ENCODE results near the gene SEMA3B.

The SEMA3B gene

DNA sequence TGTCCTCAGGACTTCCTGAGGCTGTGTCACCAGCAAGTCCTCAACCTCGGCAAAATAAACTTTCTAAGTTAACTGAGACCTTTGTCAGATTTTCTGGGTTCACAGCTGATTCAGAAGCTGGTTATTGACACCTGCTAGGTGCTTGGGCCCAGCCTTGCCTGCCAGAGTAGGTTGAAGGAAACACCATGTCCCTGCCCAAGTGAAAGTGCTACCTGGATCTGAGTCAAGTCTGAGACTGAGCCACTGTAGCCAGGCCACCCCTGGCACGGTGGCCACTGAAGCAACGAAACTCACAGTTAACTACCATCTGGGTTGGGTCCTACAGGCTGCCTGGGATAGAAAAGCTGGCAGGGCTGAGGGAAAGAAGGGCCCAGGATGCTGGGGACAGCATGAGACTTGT lies 45.4 kb downstream of the SEMA3B start:
- ATAC-seq, result no peak
- TF ChIP-seq ZNF565 (CRISPR knock-in tag; conservative IDR thresholded peaks at IDR 0.05; ENCODE audit: low read depth), result no peak
- TF ChIP-seq ESRRG (CRISPR knock-in tag; IDR thresholded peaks at IDR 0.05), result no peak
- no peak for TF ChIP-seq RARB (CRISPR knock-in tag; IDR thresholded peaks at IDR 0.05)
- no peak for TF ChIP-seq ISL1 (CRISPR knock-in tag; IDR thresholded peaks at IDR 0.05)
- no peak for TF ChIP-seq PPARA (CRISPR knock-in tag; IDR thresholded peaks at IDR 0.05; ENCODE audit: borderline replicate concordance)
- no peak for TF ChIP-seq BACH2 (CRISPR knock-in tag; IDR thresholded peaks at IDR 0.05; ENCODE audit: borderline replicate concordance)
- TF ChIP-seq CSRNP3 (CRISPR knock-in tag; IDR thresholded peaks at IDR 0.05), result no peak
- TF ChIP-seq POU6F1 (CRISPR knock-in tag; IDR thresholded peaks at IDR 0.05; ENCODE audit: borderline replicate concordance, low read depth), result no peak
- TF ChIP-seq, protein P1, sequence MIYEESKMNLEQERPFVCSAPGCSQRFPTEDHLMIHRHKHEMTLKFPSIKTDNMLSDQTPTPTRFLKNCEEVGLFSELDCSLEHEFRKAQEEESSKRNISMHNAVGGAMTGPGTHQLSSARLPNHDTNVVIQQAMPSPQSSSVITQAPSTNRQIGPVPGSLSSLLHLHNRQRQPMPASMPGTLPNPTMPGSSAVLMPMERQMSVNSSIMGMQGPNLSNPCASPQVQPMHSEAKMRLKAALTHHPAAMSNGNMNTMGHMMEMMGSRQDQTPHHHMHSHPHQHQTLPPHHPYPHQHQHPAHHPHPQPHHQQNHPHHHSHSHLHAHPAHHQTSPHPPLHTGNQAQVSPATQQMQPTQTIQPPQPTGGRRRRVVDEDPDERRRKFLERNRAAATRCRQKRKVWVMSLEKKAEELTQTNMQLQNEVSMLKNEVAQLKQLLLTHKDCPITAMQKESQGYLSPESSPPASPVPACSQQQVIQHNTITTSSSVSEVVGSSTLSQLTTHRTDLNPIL (CRISPR knock-in tag; IDR thresholded peaks at IDR 0.05; ENCODE audit: low read depth), result no peak
- TF ChIP-seq ZNF70 (CRISPR knock-in tag; IDR thresholded peaks at IDR 0.05), result no peak
- no peak for TF ChIP-seq ZFP30 (CRISPR knock-in tag; IDR thresholded peaks at IDR 0.05)
- no peak for TF ChIP-seq GLIS3 (CRISPR knock-in tag; IDR thresholded peaks at IDR 0.05)
- TF ChIP-seq PATZ1 (CRISPR knock-in tag; IDR thresholded peaks at IDR 0.05; ENCODE audit: borderline replicate concordance), result no peak
- TF ChIP-seq ZFP3 (CRISPR knock-in tag; IDR thresholded peaks at IDR 0.05), result no peak
- TF ChIP-seq SNAI2 (CRISPR knock-in tag; IDR thresholded peaks at IDR 0.05), result no peak
- no peak for TF ChIP-seq ZC3H10 (CRISPR knock-in tag; IDR thresholded peaks at IDR 0.05)
- TF ChIP-seq ZNF8 (CRISPR knock-in tag; IDR thresholded peaks at IDR 0.05), result no peak
- no peak for TF ChIP-seq TOX (CRISPR knock-in tag; IDR thresholded peaks at IDR 0.05; ENCODE audit: borderline replicate concordance)
- no peak for TF ChIP-seq ARNTL (CRISPR knock-in tag; IDR thresholded peaks at IDR 0.05; ENCODE audit: borderline replicate concordance, low read depth)
- TF ChIP-seq OSR1 (CRISPR knock-in tag; IDR thresholded peaks at IDR 0.05), result no peak

GRCh38 chr3:50314816-50315215 lies 45.9 kb downstream of the SEMA3B start:
- TF ChIP-seq POU6F1 (CRISPR knock-in tag; IDR thresholded peaks at IDR 0.05; ENCODE audit: borderline replicate concordance, low read depth) (no peak), BACH2 (CRISPR knock-in tag; IDR thresholded peaks at IDR 0.05; ENCODE audit: borderline replicate concordance) (no peak)
- no peak for ATAC-seq

DNA sequence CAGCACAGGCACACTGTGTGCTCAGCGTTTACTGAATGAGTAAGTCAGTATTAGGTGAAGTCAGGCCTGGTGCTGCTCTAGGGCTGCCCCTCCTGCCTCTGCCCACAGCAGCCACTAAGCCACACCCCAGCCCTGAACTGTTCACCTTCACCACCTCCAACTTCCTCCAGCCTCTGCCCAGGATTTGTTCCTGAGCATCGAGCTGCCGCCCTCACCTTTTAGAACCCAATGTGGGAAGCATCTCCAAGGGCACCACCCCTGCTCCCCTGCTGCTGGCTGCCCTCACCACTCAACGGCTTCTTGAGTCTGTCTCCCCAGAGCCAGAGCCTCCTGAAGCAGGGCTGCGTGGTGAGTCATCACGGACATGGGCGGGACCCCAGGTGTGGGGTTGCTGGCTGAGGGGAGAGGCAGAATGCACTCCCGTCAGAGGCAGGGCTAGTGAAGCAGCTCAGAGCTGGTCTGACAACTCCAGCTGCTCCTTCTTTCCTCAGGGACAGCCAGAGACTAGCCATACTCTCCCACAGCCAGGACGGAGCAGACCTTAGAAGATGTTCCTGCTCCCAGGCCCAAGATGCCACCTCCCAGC lies 47.8 kb downstream of the SEMA3B start:
- peak; percentile 5; the same call in 2 of the 3 replicates for ATAC-seq
- TF ChIP-seq ZC3H10 (CRISPR knock-in tag; IDR thresholded peaks at IDR 0.05), result no peak
- TF ChIP-seq ARNTL (CRISPR knock-in tag; IDR thresholded peaks at IDR 0.05; ENCODE audit: borderline replicate concordance, low read depth), result no peak
- no peak for TF ChIP-seq ZNF8 (CRISPR knock-in tag; IDR thresholded peaks at IDR 0.05)
- no peak for TF ChIP-seq ZNF565 (CRISPR knock-in tag; conservative IDR thresholded peaks at IDR 0.05; ENCODE audit: low read depth)
- no peak for TF ChIP-seq BACH2 (CRISPR knock-in tag; IDR thresholded peaks at IDR 0.05; ENCODE audit: borderline replicate concordance)
- TF ChIP-seq ZFP3 (CRISPR knock-in tag; IDR thresholded peaks at IDR 0.05), result no peak
- no peak for TF ChIP-seq POU6F1 (CRISPR knock-in tag; IDR thresholded peaks at IDR 0.05; ENCODE audit: borderline replicate concordance, low read depth)
- no peak for TF ChIP-seq GLIS3 (CRISPR knock-in tag; IDR thresholded peaks at IDR 0.05)
- TF ChIP-seq ISL1 (CRISPR knock-in tag; IDR thresholded peaks at IDR 0.05), result no peak
- TF ChIP-seq CSDC2 (CRISPR knock-in tag; IDR thresholded peaks at IDR 0.05), result no peak
- TF ChIP-seq TOX (CRISPR knock-in tag; IDR thresholded peaks at IDR 0.05; ENCODE audit: borderline replicate concordance), result no peak
- TF ChIP-seq, protein P1 (CRISPR knock-in tag; IDR thresholded peaks at IDR 0.05; ENCODE audit: low read depth), result no peak
- TF ChIP-seq ESRRG (CRISPR knock-in tag; IDR thresholded peaks at IDR 0.05), result no peak
- no peak for TF ChIP-seq CSRNP3 (CRISPR knock-in tag; IDR thresholded peaks at IDR 0.05)
- no peak for TF ChIP-seq PPARA (CRISPR knock-in tag; IDR thresholded peaks at IDR 0.05; ENCODE audit: borderline replicate concordance)
- TF ChIP-seq SNAI2 (CRISPR knock-in tag; IDR thresholded peaks at IDR 0.05), result no peak
- TF ChIP-seq ZFP30 (CRISPR knock-in tag; IDR thresholded peaks at IDR 0.05), result no peak
- TF ChIP-seq ZNF70 (CRISPR knock-in tag; IDR thresholded peaks at IDR 0.05), result no peak
